Gastrocnemius medialis (tissue), 4 donors: ENCODE measurements around the gene RAPGEF1.

Source experiments
- POLR2A ChIP-seq, 2 donors: fragments of 450-650 bp; IDR thresholded peaks; one replicate each; pipeline ENCODE4 v1.6.1; 2017; ENCODE audit warnings: antibody characterized with exemption in 2 of 2, mild to moderate bottlenecking in 2 of 2, moderate library complexity in 2 of 2
- TF ChIP-seq, protein P1 (sequence below), 5 experiments: fragments of 450-650 bp in 3 of 5; fragments of 200-600 bp in 2 of 5; sonication (generic) in 2 of 5; IDR thresholded peaks in 4 of 5; conservative IDR thresholded peaks in 1 of 5; 1 replicate in 4 of 5; 2 replicates in 1 of 5; pipeline ENCODE4 v1.5.1; 2016 to 2019; ENCODE audit warnings: antibody characterized with exemption in 5 of 5, mild to moderate bottlenecking in 3 of 5, moderate library complexity in 3 of 5

- no peak for TF ChIP-seq POLR2A (IDR thresholded peaks at IDR 0.05)
- TF ChIP-seq, protein P1, sequence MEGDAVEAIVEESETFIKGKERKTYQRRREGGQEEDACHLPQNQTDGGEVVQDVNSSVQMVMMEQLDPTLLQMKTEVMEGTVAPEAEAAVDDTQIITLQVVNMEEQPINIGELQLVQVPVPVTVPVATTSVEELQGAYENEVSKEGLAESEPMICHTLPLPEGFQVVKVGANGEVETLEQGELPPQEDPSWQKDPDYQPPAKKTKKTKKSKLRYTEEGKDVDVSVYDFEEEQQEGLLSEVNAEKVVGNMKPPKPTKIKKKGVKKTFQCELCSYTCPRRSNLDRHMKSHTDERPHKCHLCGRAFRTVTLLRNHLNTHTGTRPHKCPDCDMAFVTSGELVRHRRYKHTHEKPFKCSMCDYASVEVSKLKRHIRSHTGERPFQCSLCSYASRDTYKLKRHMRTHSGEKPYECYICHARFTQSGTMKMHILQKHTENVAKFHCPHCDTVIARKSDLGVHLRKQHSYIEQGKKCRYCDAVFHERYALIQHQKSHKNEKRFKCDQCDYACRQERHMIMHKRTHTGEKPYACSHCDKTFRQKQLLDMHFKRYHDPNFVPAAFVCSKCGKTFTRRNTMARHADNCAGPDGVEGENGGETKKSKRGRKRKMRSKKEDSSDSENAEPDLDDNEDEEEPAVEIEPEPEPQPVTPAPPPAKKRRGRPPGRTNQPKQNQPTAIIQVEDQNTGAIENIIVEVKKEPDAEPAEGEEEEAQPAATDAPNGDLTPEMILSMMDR (IDR thresholded peaks at IDR 0.05 in 4 of 5, conservative IDR thresholded peaks at IDR 0.05 in 1 of 5) = no peak
Observed at GRCh38 chr9:131621551-131622358, 118.1 kb downstream of the RAPGEF1 start.
